DND-41 (cell line): ENCODE data around the gene KIFBP.

Source experiments
- EZH2 ChIP-seq: IDR thresholded peaks from 3 replicates; pipeline ENCODE4 v1.6.1; 2012; ENCODE audit warnings: borderline replicate concordance, low read depth, mild to moderate bottlenecking, moderate library complexity, low read length, inconsistent platforms; ENCODE audit not compliant: severe bottlenecking
- TF ChIP-seq, protein P1 (sequence below): IDR thresholded peaks from 2 replicates; pipeline ENCODE4 v1.5.1; 2012; ENCODE audit warnings: borderline replicate concordance, low read length, moderate library complexity, mild to moderate bottlenecking; ENCODE audit not compliant: poor library complexity, severe bottlenecking; ENCODE audit errors: extremely low read depth

- TF ChIP-seq, protein P1, sequence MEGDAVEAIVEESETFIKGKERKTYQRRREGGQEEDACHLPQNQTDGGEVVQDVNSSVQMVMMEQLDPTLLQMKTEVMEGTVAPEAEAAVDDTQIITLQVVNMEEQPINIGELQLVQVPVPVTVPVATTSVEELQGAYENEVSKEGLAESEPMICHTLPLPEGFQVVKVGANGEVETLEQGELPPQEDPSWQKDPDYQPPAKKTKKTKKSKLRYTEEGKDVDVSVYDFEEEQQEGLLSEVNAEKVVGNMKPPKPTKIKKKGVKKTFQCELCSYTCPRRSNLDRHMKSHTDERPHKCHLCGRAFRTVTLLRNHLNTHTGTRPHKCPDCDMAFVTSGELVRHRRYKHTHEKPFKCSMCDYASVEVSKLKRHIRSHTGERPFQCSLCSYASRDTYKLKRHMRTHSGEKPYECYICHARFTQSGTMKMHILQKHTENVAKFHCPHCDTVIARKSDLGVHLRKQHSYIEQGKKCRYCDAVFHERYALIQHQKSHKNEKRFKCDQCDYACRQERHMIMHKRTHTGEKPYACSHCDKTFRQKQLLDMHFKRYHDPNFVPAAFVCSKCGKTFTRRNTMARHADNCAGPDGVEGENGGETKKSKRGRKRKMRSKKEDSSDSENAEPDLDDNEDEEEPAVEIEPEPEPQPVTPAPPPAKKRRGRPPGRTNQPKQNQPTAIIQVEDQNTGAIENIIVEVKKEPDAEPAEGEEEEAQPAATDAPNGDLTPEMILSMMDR = no peak
- TF ChIP-seq EZH2 = no peak
Measured at GRCh38 chr10:68963151-68963550, 25.5 kb upstream of the KIFBP start.
